IPS DF 6.9 (cell line): ENCODE data around the gene PLEKHO2.
A peak's percentile ranks its signal among the peaks of the same experiment; 100 is the strongest.

Source experiments
- DNase-seq: peaks from one replicate; pipeline ENCODE4 v3.0.0-alpha.2; 2013; ENCODE audit warnings: low read depth, low spot score
- H3K27ac ChIP-seq: one replicate; pipeline ENCODE4 v1.5.1; 2013; ENCODE audit warnings: low read length, control low read depth
- H3K27me3 ChIP-seq: 2 replicates; pipeline ENCODE4 v1.6.1; 2013; ENCODE audit warnings: mild to moderate bottlenecking, low read length; ENCODE audit not compliant: control insufficient read depth, insufficient read depth
- H3K36me3 ChIP-seq: 2 replicates; pipeline ENCODE4 v1.6.1; 2013; ENCODE audit warnings: low read length; ENCODE audit not compliant: control insufficient read depth, insufficient read depth
- H3K4me1 ChIP-seq: 2 replicates; pipeline ENCODE4 v1.6.1; 2013; ENCODE audit warnings: low read length; ENCODE audit not compliant: control insufficient read depth, insufficient read depth
- H3K4me3 ChIP-seq: 2 replicates; pipeline ENCODE4 v1.5.1; 2013; ENCODE audit warnings: mild to moderate bottlenecking, low read length
- H3K9me3 ChIP-seq: 2 replicates; pipeline ENCODE4 v1.6.1; 2013; ENCODE audit warnings: low read length, inconsistent platforms; ENCODE audit not compliant: control insufficient read depth, insufficient read depth
- WGBS: extraction: QIAGEN DNeasy Blood & Tissue Kit; methylation state at CpG from one replicate; pipeline ENCODE4 v1.1.7; 2013; ENCODE audit warnings: mixed read lengths, missing lambda C conversion rate; ENCODE audit not compliant: insufficient read length, insufficient coverage; 5-methylcytosine and 5-hydroxymethylcytosine counted together

Gene PLEKHO2

GRCh38 chr15:64825431-64826294 is 16.1 kb upstream of the PLEKHO2 start, which contains the start of gene PIF1:
Gene PIF1, minus strand, starts transcription at chr15:64825647. Its CDS starts 1,312 bp downstream, at chr15:64824335.
- DNase-seq = peak; percentile 100
- no CpG with 5 or more reads among the region's 35 CpGs for WGBS
- Histone ChIP-seq H3K27me3 (no peaks in the 10 kb centered on the region), H3K36me3 (peaks cover 16% of the 10 kb centered on the region), H3K4me1 (peaks cover 2% of the 10 kb centered on the region; the same call in 1 of the 2 replicates), H3K27ac (no peak within 1 kb of the TSS), H3K9me3 (no peaks in the 10 kb centered on the region), H3K4me3 (peak within 1 kb of the TSS; percentile 60)

GRCh38 chr15:64828985-64829384 is 12.7 kb upstream of the PLEKHO2 start:
- Histone ChIP-seq H3K36me3 (peaks cover under 1% of the 10 kb centered on the region; the same call in 1 of the 2 replicates), H3K9me3 (no peaks in the 10 kb centered on the region), H3K4me3 (no peak overlapping the region), H3K27ac (no peak overlapping the region), H3K27me3 (no peaks in the 10 kb centered on the region), H3K4me1 (peaks cover 2% of the 10 kb centered on the region; the same call in 1 of the 2 replicates)
- no peak for DNase-seq
- WGBS = no CpG with 5 or more reads among the region's 5 CpGs

GRCh38 chr15:64833690-64834089 is 8.0 kb upstream of the PLEKHO2 start:
- Histone ChIP-seq H3K4me1 (0 out of 2 replicates have a peak, but pooled peaks cover 2% of the 10 kb centered on the region), H3K27ac (no peak overlapping the region), H3K27me3 (no peaks in the 10 kb centered on the region), H3K9me3 (no peaks in the 10 kb centered on the region), H3K4me3 (no peak overlapping the region), H3K36me3 (no peaks in the 10 kb centered on the region)
- no peak for DNase-seq
- WGBS = no CpG with 5 or more reads among the region's 4 CpGs

- H3K4me3 ChIP-seq = no peak overlapping the region
- no peaks in the 10 kb centered on the region for H3K27me3 ChIP-seq
- no CpG with 5 or more reads among the region's 14 CpGs for WGBS
- H3K36me3 ChIP-seq = no peaks in the 10 kb centered on the region
- no peak for DNase-seq
- H3K9me3 ChIP-seq = no peaks in the 10 kb centered on the region
- H3K4me1 ChIP-seq = 0 out of 2 replicates have a peak, but pooled peaks cover 2% of the 10 kb centered on the region
- no peak overlapping the region for H3K27ac ChIP-seq
These were observed 5.6 kb upstream of the PLEKHO2 start for GRCh38 chr15:64836023-64836536.

- H3K27ac ChIP-seq = no peak overlapping the region
- no peak overlapping the region for H3K4me3 ChIP-seq
- H3K9me3 ChIP-seq = no peaks in the 10 kb centered on the region
- no peaks in the 10 kb centered on the region for H3K27me3 ChIP-seq
- no peak for DNase-seq
- WGBS = no CpG with 5 or more reads among the region's 1 CpG
- no peaks in the 10 kb centered on the region for H3K36me3 ChIP-seq
- H3K4me1 ChIP-seq = 0 out of 2 replicates have a peak, but pooled peaks cover 2% of the 10 kb centered on the region
These were observed 4.2 kb upstream of the PLEKHO2 start for GRCh38 chr15:64837502-64837901.

- Histone ChIP-seq H3K36me3 (no peaks in the 10 kb centered on the region), H3K4me3 (peak overlapping the region; percentile 32; the same call in 1 of the 2 replicates), H3K27ac (no peak overlapping the region), H3K4me1 (peaks cover 9% of the 10 kb centered on the region), H3K27me3 (no peaks in the 10 kb centered on the region), H3K9me3 (no peaks in the 10 kb centered on the region)
- no CpG with 5 or more reads among the region's 12 CpGs for WGBS
- DNase-seq = no peak
These were observed 713 bp upstream of the PLEKHO2 start for GRCh38 chr15:64841060-64841343.

GRCh38 chr15:64842096-64842939 is 603 bp downstream of the PLEKHO2 start:
- no peaks in the 10 kb centered on the region for H3K9me3 ChIP-seq
- no peak for DNase-seq
- H3K36me3 ChIP-seq = no peaks in the 10 kb centered on the region
- WGBS = no CpG with 5 or more reads among the region's 26 CpGs
- no peaks in the 10 kb centered on the region for H3K27me3 ChIP-seq
- H3K27ac ChIP-seq = no peak overlapping the region
- H3K4me1 ChIP-seq = peaks cover 9% of the 10 kb centered on the region
- H3K4me3 ChIP-seq = peak overlapping the region; percentile 68; the same call in 1 of the 2 replicates

GRCh38 chr15:64842986-64843561 is 1.4 kb downstream of the PLEKHO2 start:
- Histone ChIP-seq H3K4me3 (peak overlapping the region; percentile 7; the same call in 1 of the 2 replicates), H3K27me3 (no peaks in the 10 kb centered on the region), H3K9me3 (no peaks in the 10 kb centered on the region), H3K4me1 (peaks cover 9% of the 10 kb centered on the region), H3K27ac (no peak overlapping the region), H3K36me3 (no peaks in the 10 kb centered on the region)
- WGBS = no CpG with 5 or more reads among the region's 7 CpGs
- no peak for DNase-seq

GRCh38 chr15:64843991-64844390 is 2.3 kb downstream of the PLEKHO2 start:
- H3K4me3 ChIP-seq = no peak overlapping the region
- no peaks in the 10 kb centered on the region for H3K9me3 ChIP-seq
- H3K27me3 ChIP-seq = no peaks in the 10 kb centered on the region
- H3K36me3 ChIP-seq = no peaks in the 10 kb centered on the region
- no peak overlapping the region for H3K27ac ChIP-seq
- H3K4me1 ChIP-seq = peaks cover 9% of the 10 kb centered on the region
- DNase-seq = no peak
- WGBS = no CpG with 5 or more reads among the region's 4 CpGs

- Histone ChIP-seq H3K4me1 (peaks cover 9% of the 10 kb centered on the region), H3K4me3 (no peak overlapping the region)
These were observed 2.9 kb downstream of the PLEKHO2 start for GRCh38 chr15:64844576-64845145.

More at GRCh38 chr15:64844576-64845145, 2.9 kb downstream of the PLEKHO2 start:
- no peak for DNase-seq
- Histone ChIP-seq H3K27ac (no peak overlapping the region), H3K36me3 (no peaks in the 10 kb centered on the region), H3K9me3 (no peaks in the 10 kb centered on the region), H3K27me3 (no peaks in the 10 kb centered on the region)
- WGBS = no CpG with 5 or more reads among the region's 8 CpGs
